ENCODE data around the gene CEP135. TPM values are rescaled to one million over a fixed set of nuclear protein-coding genes. Genes with fewer than 3 reads are reported as not detected.

Gene CEP135
- total RNA-seq, 1 donor from 2014 or later, result 16.8 TPM

DNA sequence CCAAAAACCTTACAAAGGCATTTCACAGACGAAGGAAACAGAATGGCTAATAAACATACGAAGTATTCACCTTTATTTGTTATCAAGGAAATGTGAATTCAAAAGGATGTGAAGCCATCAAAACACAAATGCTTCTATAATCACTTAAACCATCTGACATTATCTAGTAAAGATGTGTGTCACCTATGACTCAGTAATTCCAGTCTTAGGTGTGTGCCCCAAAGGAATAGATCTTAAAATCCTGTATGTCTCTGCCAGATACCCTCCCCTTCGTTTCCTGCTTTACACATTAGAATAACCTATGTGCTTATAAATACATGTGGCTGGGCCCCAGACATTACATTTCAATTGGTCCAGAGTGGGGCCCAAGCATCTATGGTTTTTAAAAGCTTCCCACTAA lies 41.8 kb upstream of the CEP135 start:
- H3K27me3 Mint-ChIP-seq, result no peaks in the 10 kb centered on the region
- peak overlapping the region; percentile 46 for H3K27ac Mint-ChIP-seq
- no peaks in the 10 kb centered on the region for H3K9me3 Mint-ChIP-seq
- H3K4me3 Mint-ChIP-seq, result no peak overlapping the region
- peaks cover 6% of the 10 kb centered on the region for H3K36me3 Mint-ChIP-seq
- DNase-seq (ENCODE audit: extremely low spot score, unreplicated experiment), result no peak
- TF ChIP-seq, protein P1, sequence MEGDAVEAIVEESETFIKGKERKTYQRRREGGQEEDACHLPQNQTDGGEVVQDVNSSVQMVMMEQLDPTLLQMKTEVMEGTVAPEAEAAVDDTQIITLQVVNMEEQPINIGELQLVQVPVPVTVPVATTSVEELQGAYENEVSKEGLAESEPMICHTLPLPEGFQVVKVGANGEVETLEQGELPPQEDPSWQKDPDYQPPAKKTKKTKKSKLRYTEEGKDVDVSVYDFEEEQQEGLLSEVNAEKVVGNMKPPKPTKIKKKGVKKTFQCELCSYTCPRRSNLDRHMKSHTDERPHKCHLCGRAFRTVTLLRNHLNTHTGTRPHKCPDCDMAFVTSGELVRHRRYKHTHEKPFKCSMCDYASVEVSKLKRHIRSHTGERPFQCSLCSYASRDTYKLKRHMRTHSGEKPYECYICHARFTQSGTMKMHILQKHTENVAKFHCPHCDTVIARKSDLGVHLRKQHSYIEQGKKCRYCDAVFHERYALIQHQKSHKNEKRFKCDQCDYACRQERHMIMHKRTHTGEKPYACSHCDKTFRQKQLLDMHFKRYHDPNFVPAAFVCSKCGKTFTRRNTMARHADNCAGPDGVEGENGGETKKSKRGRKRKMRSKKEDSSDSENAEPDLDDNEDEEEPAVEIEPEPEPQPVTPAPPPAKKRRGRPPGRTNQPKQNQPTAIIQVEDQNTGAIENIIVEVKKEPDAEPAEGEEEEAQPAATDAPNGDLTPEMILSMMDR (conservative IDR thresholded peaks at IDR 0.05), result no peak
- no peaks in the 10 kb centered on the region for H3K4me1 Mint-ChIP-seq (ENCODE audit: unreplicated experiment)

DNA sequence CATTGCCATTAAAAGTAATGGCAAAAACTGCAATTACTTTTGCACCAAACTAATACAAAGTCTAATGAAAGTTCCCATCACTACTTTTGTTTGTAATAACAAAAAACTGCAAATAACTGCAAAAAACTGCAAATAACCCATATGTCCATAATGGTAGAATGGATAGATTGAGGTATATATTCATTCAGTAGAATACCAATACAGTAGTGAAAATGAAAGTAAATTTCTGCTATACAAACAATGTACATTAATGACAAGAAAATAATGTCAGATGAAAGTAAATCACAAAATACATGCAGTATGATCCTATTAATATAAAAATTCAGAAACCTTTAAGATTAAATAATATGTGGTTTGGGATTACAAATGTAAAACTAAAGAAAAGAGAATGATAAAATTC lies 41.3 kb upstream of the CEP135 start:
- peaks cover 3% of the 10 kb centered on the region for H3K36me3 Mint-ChIP-seq
- no peaks in the 10 kb centered on the region for H3K9me3 Mint-ChIP-seq
- TF ChIP-seq, protein P1 (conservative IDR thresholded peaks at IDR 0.05), result no peak
- H3K27me3 Mint-ChIP-seq, result no peaks in the 10 kb centered on the region
- no peaks in the 10 kb centered on the region for H3K4me1 Mint-ChIP-seq (ENCODE audit: unreplicated experiment)
- H3K4me3 Mint-ChIP-seq, result no peak overlapping the region
- H3K27ac Mint-ChIP-seq, result peak overlapping the region; percentile 46
- DNase-seq (ENCODE audit: extremely low spot score, unreplicated experiment), result no peak

DNA sequence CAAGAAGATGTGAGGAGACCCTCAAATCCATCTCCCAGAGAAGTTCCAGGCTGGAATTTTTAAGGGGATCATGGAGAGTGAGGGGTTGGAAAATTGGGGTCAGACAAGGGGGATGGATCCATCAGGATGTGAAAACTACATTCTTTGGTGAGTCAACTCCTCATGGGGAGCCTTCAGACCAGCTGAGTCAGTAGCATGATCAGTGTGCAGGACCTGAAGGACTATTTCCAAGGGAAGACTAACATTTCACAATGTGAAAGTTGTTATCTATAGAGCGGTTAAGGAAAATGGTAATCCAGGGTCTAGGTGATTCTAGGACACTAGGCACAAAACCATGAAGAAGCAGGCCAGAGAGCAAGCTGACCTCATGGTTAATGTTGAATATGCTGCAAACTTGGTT lies 38.6 kb upstream of the CEP135 start:
- DNase-seq (ENCODE audit: extremely low spot score, unreplicated experiment), result no peak
- H3K27me3 Mint-ChIP-seq, result no peaks in the 10 kb centered on the region
- peaks cover 3% of the 10 kb centered on the region for H3K36me3 Mint-ChIP-seq
- TF ChIP-seq, protein P1 (conservative IDR thresholded peaks at IDR 0.05), result no peak
- no peaks in the 10 kb centered on the region for H3K4me1 Mint-ChIP-seq (ENCODE audit: unreplicated experiment)
- H3K4me3 Mint-ChIP-seq, result no peak overlapping the region
- H3K9me3 Mint-ChIP-seq, result no peaks in the 10 kb centered on the region
- no peak overlapping the region for H3K27ac Mint-ChIP-seq

DNA sequence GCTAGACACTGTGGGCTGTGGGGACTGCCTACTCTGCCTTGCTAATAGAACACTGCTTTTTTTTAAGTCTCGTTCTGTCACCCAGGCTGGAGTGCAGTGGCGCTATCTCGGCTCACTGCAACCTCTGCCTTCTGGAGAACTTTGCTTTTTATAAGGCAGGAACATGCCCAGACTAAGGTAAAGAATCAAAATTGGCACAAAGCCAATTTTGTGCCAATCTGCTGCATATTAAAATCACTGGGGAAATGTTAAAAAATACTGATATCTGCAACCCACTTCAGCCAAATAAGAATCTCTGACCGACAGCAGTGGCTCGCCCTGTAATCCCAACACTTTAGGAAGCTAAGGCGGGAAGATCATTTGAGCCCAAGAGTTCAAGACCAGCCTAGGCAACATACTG lies 36.5 kb upstream of the CEP135 start:
- no peaks in the 10 kb centered on the region for H3K36me3 Mint-ChIP-seq

DNA sequence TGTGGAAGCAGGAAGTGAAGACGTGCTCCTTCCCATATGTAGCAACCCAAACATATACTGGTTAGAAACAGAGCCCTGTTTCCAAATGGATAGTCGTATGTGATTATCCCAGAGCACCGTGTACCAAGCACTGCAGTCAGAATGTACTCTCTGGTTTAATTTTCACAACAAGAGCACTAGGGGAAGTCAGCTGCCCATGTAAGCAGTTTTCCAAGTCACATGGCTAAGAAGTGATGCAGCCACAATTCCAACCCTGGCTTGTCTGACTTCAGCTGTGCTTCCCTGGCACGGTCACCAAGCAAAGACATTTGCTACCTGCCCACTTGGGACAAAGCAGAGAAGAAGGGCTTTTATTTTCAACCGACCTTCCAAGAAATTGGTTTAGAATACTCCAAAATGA lies 28.2 kb upstream of the CEP135 start:
- Mint-ChIP-seq H3K4me1 (ENCODE audit: unreplicated experiment) (no peaks in the 10 kb centered on the region), H3K4me3 (no peak overlapping the region), H3K27ac (no peak overlapping the region), H3K27me3 (no peaks in the 10 kb centered on the region), H3K9me3 (peaks cover 5% of the 10 kb centered on the region), H3K36me3 (no peaks in the 10 kb centered on the region)
- TF ChIP-seq, protein P1 (conservative IDR thresholded peaks at IDR 0.05), result no peak
- no peak for DNase-seq (ENCODE audit: extremely low spot score, unreplicated experiment)

More for the DNA sequence above, 36.5 kb upstream of the CEP135 start:
- Mint-ChIP-seq H3K4me3 (no peak overlapping the region), H3K4me1 (ENCODE audit: unreplicated experiment) (no peaks in the 10 kb centered on the region), H3K27me3 (no peaks in the 10 kb centered on the region), H3K9me3 (no peaks in the 10 kb centered on the region), H3K27ac (no peak overlapping the region)
- DNase-seq (ENCODE audit: extremely low spot score, unreplicated experiment), result no peak
- TF ChIP-seq, protein P1 (conservative IDR thresholded peaks at IDR 0.05), result no peak

DNA sequence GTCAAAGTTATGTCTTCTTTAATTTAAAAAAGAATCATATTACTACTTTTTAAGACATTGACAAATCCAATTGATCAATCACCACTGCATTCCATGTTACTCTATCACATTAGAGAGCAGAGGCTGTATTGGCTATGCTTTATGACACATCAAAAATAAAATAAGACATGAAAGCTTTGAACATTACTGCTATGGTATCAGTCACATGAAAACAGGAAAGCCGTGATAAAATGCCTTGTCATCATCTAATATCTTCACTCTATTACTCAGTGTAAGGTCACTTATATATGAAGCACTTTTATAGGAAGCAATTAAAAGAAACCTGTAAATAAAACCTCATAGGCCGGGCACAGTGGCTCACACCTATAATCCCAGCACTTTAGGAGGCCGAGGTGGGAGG lies 27.7 kb upstream of the CEP135 start:
- H3K27me3 Mint-ChIP-seq, result no peaks in the 10 kb centered on the region
- H3K4me1 Mint-ChIP-seq (ENCODE audit: unreplicated experiment), result peaks cover 1% of the 10 kb centered on the region
- TF ChIP-seq, protein P1 (conservative IDR thresholded peaks at IDR 0.05), result no peak
- no peak for DNase-seq (ENCODE audit: extremely low spot score, unreplicated experiment)
- H3K36me3 Mint-ChIP-seq, result no peaks in the 10 kb centered on the region
- no peak overlapping the region for H3K27ac Mint-ChIP-seq
- H3K9me3 Mint-ChIP-seq, result peaks cover 5% of the 10 kb centered on the region
- H3K4me3 Mint-ChIP-seq, result no peak overlapping the region

All from type B pancreatic cell (in vitro differentiated cells).